Posterior cingulate gyrus (tissue), 11 donors: Measurements from ENCODE around the gene GTPBP4.
A peak's percentile ranks its signal among the peaks of the same experiment; 100 is the strongest.

ENCODE experiments used
- DNase-seq, 10 donors: peaks; one replicate each; pipeline versions ENCODE4 v3.0.0 to v3.0.0-alpha.2; 2020 to 2021; ENCODE audit warnings: mixed read lengths in 3 of 10
- intact Hi-C: fragments of 100-400 bp; cut with DNase I; formaldehyde crosslinking; loops from one replicate; pipeline ENCODE4 v1.15.1; 2023

Gene GTPBP4

DNA sequence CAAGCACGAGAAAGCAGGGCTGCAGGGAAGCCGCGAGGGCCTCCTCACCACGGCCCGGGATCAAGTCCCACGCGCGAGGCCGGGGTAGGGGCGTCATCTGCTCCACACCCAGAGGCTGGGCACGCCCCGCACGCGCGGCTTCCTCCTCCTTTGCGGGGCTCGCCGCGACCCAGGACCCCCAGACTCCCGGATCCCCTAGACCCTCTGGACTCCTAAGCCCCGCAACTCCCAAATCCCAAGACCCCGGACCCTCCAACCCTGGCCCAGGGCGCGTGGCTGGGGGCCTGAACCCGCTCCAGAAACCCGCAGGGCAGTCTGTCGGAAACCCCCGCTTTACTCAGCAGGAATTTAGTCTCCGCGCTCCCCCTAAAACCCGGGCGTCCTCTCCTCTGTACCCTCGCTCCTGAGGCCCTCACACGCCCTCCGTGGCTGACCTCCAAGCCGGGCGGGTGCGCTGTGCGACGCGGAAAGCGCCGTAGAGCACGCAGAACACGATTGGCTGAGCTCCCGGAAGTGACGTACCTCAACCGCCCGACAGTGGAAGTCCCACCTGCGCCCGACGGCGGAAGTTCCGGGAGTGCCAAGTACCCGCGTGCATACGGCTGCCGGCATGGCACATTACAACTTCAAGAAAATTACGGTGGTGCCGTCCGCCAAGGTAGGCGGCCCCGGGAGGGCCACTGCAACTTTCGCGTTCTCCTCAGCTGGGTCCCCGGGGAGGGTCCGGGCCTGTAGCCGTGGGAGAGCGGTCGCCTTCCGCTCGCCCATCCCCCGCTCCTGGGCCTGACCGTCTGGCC, at the start of gene GTPBP4:
TSS of gene GTPBP4 (plus strand) at position 565 of the 797 bp plus-strand sequence. CDS start at position 611, 46 bp downstream.
- DNase-seq = peak; percentile 95 to 100 (median 98)
- intact Hi-C loops = loop anchor here (2.0 kb wide), 2 partner anchors 55 to 69 kb away; partner anchors contain the start of gene WDR37

DNA sequence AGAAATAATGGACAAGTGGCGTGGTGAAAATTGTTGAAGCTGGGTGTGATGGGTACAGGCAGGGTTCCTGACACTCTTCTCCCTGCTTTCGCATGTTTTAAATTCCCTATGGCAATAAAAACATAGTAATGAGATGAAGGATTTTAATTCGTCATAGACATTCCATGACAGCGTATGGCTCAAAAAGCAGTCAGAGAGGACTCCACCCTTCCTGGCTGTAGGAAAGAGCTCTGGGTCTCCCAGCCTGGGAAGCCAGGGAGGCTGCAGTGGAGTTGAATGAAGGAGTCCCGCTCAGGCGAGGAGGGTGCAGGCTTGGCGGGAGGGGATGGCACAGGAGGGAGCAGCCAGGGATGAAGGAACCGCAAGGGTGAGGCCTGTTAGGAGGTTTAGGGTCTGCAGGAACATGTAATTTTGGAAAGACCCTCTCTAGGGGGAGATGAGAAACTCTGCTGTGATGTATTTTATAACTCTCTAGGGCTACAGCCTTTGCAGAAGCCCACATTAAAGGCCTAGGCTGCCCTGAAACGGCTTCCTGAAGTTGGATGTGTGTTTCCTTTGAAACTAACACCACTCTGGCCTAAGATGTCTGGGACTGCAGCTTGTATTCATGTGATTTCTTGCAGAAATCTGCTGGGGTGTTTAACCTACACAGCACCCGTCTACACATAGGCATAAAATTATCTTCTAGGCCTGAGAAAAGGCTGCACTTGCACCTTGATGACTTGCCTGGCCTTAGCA, 49.1 kb upstream of the GTPBP4 start:
- DNase-seq = peak in 1 of 10 donors; percentile 22
- intact Hi-C loops = no loop called here

DNA sequence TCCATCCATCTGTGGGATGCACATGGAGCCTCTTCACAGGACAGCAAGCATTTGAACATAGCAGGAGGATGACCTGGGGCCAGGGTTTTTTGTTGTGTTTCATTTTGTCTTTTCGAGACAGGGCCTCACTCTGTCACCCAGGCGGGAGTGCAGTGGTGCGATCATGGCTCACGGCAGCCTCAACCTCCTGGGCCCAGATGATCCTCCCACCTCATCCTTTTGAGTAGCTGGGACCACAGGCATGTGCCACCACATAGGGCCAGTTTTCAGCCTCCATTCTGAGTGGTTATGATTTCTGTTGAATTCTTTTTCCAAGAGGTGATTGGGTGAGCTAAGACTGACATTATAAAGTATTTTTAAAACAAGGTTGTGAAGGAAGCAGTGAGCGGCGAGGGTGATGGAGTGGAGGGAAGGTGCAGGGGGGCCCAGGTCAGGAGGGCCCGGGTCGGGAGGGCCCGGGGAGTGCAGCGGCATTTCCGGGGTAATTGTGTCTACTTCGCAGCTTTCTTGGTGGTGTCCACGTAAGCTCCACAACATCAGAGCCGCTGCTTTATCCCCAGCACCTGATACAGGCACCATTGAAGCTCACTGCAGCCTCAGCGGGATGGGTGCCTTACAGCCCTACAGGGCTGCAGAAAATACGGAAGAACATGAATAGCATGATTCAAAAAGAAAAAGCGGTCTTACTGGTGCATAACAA, 44.8 kb upstream of the GTPBP4 start:
- intact Hi-C loops = no loop called here
- peak in 2 of 10 donors; percentile 36 to 50 for DNase-seq

DNA sequence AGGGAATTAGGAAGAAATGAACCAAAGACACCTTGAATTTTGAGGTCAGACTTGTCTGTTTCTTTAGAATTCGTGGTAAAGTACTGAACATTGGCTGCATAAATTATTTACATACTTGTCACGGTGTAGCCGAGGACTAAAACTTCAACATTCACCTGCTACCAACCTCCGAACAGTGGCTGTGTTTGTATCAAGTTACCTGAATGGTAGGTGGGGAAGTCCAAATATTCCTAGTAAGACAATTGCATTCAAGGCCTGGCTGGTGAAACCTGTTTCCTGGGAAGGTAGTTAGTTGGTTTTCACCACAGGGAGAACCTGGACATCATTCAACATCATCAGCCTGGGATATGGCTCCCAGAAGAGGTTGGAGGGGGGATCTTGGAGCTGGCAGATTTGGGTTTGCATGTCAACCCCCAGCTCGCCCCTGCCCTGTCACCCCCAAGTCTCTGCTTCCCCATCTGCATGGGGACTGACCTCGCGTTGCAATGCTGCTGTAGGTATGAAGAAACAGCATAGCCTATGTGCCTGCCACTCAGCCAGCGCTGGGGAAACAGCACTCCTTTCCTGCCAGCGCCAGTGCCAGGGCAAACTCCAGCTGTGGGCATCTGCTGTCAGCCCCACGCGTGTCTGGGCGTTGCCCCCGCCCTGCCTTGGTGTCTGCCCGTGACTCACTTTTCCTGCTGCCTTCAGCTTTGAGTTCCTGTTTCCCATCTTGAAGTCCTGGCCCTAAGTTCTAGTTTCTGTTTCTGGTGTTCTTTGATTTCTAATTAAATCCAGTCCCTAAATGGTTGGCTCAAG, 44.0 kb upstream of the GTPBP4 start:
- DNase-seq = peak in 3 of 10 donors; percentile 39 to 81 (median 46)
- intact Hi-C loops = no loop called here

DNA sequence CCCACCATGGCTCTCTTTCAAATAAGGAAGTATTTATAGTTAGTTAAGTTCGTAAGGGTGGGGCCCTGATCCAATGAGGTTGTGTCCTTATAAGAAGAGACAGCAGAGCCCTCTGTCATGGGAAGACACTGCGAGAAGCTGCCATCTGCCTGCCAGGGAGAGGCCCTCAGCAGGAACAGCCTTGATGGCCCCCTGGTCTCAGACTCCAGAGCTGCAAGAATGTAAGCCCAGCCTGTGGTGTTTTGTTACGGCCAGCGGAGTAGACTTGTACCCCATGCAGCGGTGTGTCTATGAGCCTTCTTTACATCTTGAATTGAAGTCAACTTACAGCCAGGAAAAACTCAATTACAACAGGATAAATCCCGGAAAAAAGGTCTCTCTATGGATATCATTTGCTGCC, 42.5 kb upstream of the GTPBP4 start:
- intact Hi-C loops = no loop called here
- peak in 1 of 10 donors; percentile 33 for DNase-seq

DNA sequence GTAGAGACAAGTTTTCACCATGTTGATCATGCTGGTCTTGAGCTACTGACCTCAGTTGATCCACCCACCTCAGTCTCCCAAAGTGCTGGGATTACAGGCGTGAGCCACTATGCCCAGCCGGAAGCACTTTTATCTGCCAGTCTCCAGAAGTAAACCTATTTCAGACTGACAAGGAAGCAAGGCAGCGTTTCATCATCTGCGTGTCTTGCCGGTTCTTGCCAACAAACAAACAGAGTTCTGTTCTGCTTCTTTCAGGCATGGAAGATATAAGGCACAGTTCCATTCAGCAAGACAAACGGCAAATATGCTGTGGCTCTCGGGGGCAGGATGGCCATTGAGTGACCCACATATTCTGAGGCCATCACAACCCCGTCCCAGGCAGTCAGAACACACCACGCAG, 41.2 kb upstream of the GTPBP4 start:
- intact Hi-C loops = no loop called here
- DNase-seq = peak in 2 of 10 donors; percentile 20 to 51

DNA sequence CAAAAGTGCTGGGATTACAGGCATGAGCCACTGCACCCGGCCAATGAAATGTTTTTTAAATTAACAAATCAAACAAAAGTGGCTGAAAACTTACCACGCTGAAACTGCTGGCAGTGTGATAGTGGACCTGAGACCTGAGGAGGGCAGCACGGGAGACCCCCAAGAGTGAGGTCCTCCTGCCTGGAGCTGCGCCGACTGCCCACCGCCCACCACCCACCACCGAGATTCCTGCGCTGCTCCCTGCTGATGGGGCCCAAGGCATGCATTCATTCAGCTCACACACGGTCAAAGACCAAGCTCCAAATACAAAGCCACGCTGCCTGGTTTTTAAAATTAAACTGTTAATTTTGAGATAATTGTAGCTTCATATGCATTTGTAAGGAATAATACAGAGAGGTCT, 40.4 kb upstream of the GTPBP4 start:
- DNase-seq = peak in 2 of 10 donors; percentile 33 to 59
- intact Hi-C loops = no loop called here

DNA sequence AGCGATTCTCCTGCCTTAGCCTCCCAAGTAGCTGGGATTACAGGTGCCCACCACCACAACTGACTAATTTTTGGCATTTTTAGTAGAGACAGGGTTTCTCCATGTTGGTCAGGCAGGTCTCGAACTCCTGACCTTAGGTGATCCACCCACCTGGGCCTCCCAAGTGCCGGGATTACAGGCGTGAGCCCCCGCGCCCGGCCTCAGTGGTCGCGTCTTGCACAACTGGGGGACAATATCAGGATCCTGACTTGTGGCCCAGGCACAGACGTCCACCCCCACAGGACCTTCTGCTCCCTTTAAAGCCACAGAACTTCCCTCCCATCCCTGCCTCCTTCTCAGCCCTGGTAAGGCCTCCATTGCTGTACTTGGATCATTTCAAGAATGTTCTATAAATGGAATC, 39.9 kb upstream of the GTPBP4 start:
- intact Hi-C loops = no loop called here
- DNase-seq = peak in 3 of 10 donors; percentile 40 to 68 (median 52)

DNA sequence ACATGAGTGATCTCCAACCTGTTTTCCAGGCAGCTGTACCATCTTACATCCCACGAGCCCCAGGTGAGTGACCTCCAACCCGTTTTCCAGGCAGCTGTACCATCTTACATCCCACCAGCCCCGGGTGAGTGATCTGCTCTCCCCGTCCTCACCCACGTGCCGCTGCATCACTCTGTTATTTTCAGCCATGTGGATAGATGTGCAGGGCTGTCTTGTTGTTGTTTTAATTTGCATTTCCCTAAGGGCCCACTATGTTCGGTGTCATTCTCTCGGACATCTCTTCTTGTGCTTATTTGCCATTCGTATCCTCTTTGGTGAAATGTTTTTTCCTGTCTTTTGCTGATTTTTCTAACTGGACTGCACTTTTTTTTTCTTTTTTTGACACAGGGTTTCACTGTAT, 38.8 kb upstream of the GTPBP4 start:
- intact Hi-C loops = no loop called here
- peak in 2 of 10 donors; percentile 8 to 47 for DNase-seq

DNA sequence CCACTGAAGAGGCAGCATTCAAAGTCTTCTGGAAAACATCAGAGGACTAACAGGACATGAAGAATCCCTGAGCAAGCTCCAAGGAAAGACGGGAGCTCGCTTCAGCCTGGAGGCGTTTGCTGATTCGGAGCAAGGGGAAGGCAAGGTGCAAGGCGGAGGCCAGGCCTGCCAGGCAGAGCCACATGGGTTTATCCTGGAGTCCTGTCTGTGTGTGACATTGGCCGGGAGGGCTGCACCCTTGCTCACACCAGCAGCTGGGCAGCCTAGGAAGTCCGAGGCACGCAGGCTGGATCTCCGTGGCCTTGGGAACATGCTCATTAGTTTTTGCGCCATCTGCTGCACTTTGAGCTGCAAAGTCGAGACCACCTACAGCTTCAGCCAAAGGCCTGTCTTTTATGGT, 34.4 kb upstream of the GTPBP4 start:
- intact Hi-C loops = no loop called here
- peak in 2 of 10 donors; percentile 42 to 53 for DNase-seq

DNA sequence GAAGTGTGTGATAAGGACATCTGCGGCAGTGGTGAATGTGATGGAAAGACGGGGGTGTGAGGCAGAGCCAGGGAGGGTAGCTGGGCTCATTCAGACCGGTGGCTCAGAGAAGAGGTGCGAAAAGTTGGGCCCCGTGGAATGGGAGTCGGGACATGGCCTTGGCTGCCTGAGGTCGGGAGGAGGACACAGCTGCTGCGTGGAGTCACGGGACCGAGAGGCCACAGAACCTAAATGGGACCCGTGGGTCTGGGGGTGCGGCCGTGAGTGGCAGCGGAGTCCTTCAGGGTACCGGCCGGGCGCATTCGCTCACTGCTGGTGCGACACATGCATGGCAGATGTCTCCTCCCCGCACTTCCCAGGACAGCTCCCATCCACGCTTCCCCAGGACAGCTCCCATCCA, 33.8 kb upstream of the GTPBP4 start:
- DNase-seq = peak in 3 of 10 donors; percentile 42 to 62 (median 49)
- intact Hi-C loops = no loop called here

DNA sequence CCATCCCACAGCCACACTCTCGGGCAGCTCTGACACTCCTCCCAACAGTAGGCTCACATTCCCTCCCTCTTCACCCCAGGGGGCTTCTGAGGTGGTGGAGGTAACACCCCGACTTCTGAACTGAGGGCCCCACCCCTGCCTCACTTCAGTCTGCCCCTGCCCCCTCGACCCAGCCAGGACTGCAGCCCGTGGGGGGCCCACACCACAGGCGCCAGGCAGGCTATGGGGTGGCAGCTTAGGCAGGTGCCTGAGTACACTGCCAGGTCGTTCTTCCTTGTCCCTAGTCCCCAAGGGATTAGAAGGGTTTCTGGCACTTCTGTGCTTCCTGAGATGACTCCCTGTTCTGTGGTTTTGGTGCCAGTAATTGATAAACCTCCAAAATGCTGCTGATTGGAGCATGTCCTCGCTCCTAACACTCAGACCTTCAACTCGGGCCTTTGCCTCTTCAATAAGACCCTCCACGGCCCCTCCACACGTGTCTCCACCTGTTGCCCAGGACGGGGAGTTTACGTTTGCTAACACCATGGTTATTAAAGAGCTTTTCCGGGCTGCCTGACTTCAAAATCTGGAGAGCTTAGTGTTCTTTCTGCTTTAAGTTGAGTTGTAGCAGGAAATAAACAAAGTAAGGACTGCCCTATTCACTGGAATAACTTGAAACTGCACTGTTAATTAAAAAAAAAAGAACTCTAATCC, 33.0 kb upstream of the GTPBP4 start:
- DNase-seq = peak in 3 of 10 donors; percentile 37 to 61 (median 38)
- intact Hi-C loops = no loop called here

DNA sequence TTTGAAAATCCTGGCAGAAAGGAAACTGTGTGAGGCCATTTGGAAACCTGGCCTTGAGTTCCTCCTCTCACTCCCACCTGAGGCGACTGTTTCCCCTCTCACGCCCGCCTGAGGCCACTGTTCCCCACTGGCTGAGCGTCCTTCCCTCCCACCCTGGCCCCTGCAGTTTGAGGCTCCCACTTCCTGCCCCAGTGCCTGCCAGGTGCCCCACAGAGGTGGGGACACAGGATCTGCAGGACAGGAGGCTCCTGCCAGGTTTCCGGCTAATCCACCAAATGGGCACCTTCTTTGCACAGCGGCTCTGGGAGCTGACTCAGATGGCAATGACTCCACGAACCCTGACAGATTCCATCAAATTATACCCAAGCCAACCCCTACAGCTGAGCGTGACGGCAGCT, 32.4 kb upstream of the GTPBP4 start:
- peak in 3 of 10 donors; percentile 21 to 49 (median 43) for DNase-seq
- intact Hi-C loops = no loop called here

DNA sequence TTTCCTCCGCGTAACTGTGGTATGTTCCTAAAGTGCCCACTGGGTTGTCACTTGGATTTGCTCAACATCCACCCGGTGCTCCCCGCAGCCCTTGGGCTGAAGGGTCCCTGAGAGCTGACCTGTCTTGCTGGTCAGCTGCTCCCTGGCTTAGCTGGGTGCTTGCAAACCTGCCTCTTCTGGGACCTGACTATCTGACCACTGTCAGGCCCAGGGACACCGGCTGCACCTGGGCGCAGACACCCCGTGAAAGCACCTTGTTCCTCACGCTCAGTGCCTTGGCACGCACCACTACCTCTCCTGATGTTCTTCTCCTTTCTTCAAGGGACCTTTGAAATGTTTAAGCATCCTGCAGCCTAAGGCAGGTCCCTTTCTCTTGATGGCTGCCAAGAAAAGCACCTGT, 30.1 kb upstream of the GTPBP4 start:
- intact Hi-C loops = no loop called here
- peak in 3 of 10 donors; percentile 42 to 69 (median 47) for DNase-seq

DNA sequence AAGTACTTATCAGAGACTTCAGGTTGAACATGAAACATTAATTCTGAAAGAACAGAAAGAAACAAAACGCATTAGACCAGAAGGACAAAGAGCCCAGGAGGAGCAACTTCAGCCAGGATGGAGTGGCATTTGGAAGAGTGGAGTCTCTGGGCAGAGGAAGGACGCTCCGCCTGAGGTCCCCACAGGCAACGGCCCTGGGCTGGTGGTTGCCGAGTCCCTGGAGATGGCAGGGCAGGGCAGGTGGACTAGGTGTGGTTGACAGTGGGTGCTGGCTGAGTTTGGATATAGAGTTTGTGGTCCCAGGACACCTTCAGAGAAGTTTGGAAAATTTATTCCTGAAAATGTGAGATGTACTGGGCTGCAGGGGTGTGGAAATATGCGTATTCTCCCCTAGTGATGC, 29.4 kb upstream of the GTPBP4 start:
- DNase-seq = peak in 3 of 10 donors; percentile 32 to 57 (median 55)
- intact Hi-C loops = no loop called here

DNA sequence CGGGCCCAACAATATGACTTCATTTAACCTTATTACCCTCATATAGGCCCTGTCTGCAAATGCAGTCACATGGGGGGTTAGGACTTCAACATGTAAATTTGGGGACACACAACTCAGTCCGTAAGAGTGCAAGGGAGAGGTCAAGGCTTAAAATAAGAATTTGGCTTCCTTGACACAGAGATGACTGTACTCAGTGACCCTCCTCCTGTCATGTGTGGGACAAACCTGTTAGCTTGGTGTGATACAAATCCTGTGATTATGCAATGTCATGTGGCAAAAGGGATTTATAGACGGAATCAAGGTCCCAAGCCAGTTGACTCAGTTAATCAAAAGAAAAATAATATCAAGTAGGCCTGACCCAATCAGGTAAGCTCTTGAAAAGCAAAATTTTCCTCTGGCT, 25.9 kb upstream of the GTPBP4 start:
- intact Hi-C loops = no loop called here
- DNase-seq = peak in 1 of 10 donors; percentile 2

DNA sequence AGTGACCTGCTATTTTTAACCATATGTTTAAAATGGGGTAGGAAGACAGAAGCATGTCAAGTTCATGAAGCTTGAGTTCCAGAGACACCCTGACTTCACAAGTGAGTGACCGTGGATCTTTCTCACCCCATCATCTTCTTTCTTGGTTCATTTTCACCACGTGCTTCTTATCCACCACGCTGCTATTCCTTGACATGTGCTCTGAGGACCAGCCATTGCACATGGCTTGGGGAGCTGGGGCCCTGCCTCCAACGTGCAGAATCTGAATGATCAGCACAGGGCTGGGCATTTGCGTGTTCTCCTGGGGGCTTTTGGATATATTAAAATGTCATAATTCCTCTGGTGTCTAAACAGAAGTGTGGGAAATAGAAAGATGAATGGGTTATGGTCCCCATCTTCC, 25.0 kb upstream of the GTPBP4 start:
- DNase-seq = peak in 3 of 10 donors; percentile 7 to 46 (median 17)
- intact Hi-C loops = no loop called here

DNA sequence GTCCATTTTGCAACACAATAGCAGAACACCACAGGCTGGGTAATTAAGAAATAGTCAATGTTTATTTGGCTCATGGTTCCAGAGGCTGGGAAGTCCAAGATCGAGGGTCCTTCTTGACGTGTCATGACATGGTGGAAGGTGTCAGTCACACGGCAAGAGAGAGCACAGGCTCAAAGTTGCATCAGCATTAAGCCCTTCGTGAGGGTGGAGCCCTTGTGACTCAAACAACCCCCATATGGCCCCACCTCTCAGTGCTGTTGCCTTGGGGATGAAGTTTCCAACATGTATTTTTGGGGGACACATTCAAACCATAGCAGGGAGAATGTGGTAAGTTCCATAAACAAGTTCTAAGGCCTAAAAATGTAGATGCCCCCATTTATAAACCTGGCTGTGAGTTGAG, 24.6 kb upstream of the GTPBP4 start:
- intact Hi-C loops = no loop called here
- peak in 1 of 10 donors; percentile 30 for DNase-seq

DNA sequence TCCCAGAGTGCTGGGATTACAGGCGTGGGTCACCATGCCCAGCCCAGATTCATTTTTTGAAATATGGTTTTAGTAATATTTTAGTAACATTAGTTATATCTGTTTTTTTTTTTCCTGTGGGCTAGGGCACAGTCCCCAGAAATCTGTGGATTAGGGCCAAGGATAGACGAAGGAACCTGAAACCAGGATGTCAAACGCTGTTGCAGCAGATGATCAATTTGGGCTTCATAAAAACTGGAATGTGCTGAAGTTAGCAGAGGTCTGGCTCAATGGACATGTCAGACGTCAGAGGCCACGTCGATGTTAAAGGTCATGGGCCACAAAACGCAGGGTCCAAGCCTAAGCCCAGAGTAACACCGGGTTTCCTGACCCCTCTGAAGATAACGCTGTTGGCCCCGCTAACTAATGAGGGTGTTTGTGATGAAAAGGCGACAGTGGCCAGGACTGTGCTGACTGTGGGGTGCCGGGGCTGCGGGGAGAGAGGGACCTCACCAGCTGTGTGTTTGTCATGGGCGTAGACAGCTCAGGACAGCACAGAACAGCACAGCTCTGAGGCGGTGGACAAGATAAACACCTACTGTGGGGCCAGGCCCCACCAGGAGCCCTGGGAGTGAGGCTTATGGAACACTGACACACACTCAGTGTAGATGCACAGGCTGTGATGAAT, 23.8 kb upstream of the GTPBP4 start:
- DNase-seq = peak in 2 of 10 donors; percentile 49 to 59
- intact Hi-C loops = no loop called here
